NCI-H748 (cell line): ENCODE data around the gene SEMA4D.

Experiments used
- DNase-seq: peaks from one replicate; lab custom pipeline; 2025; ENCODE audit not compliant: unreplicated experiment; lab: John Stamatoyannopoulos, UW

Gene SEMA4D

DNA sequence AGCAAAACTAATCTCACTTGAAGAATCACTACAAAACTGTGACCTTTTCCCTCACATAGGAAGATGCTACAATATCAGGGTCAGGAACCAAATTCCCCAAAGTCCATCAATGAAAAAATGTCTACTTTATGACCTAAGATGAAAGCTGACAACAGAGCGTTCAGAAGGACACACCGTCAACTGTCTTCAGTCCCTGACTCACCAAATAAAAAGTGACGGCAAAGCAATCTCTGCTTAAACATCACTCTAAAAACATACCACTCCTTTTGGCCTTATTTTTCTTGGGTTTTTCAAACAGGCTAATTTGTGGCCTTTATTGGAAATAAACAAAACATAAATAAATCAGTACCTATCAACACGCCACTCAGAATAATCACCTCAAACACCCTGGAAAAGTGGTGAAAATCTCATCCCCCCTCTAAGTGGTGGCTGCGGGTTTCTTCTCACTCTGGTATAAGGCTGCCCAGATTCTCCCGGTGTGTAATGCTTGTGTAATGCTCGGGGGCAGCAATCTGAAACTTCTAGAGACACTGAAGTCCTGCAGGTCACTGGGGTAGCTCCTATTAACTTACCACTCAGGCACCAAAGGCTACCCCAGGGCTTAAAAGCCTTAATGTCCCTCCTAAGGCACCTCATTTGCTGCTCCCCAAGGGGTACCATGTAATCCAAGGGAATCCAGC is 29.5 kb downstream of the SEMA4D start:
- no peak for DNase-seq

DNA sequence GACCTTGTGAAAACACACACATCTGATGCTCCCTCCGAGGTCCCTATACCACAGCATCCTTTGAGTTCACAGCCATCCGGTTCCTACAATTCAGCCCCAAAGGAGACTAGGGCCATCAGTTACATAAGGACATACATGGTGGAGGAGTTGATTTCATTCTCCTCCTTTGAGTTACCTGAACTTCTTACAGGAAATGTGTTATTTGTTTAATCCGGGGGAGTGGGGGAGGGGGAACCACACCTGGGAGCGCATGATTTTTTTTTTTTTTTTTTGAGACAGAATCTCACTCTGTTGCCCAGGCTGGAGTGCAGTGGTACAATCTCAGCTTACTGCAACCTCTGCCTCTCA is 30.7 kb downstream of the SEMA4D start:
- DNase-seq, result no peak

DNA sequence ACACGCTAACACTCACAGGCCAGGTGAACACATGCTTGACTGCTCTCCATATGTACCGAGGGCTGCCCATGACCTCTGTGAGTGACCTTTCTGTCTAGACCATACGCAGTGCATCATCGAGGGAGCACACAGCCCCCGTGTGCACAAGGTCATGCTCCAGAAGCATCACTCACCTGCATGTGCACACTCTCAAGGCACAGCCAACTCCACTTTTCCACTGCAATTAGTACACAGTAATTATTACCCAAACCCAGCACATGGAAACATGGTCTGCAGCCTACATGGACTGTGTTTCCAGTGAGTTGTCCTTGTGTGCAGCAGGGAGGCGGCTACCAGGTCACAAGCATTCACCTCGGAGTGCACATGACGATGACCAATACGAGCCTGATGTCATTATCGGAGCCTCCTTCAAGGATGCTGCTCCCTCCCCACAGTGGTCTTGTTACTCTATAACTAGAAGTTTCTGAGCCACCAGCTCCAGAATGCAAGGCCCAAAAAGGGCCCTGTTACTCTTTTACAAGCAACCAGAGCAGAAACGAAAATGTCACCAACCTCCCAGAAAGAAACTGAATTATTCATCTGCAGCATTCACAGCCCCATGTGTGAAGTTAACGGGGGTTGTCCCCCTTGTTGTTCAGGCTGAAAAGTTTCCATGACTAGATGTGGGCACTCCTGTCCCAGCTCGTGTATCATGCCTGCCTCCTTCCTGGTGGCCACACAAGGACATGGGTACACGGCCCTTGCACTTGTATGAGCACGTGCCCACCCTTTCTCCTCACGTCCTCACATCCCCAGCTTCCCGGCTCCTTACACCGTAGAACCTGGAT is 31.2 kb downstream of the SEMA4D start:
- DNase-seq, result no peak

DNA sequence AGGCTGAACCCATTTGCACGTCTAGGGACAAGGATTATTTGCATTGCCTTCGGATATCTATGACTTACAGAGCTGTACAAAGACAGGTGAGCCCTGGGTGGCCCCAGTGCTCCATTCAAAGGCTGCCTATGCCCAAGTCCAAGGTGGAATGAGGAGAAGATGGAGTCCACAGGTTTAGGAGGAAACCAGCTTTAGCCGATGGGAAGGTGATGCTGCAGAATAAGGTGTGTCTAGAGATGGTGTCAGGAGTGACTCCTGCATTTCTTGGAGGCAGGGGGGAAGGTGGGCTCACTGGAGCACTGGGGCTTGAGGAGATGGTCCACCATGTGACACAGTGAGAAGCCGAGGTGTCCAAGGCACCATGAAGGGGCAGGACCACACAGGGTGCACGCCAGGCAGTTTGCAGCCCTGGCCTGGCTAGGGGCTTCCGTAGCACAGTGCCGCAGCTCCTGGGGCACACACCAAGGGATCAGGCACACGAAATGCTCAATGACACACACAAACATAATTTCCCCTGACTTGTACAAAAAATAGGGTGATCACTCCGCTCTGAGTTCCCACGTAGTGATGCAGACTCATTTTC is 32.1 kb downstream of the SEMA4D start:
- DNase-seq, result no peak

DNA sequence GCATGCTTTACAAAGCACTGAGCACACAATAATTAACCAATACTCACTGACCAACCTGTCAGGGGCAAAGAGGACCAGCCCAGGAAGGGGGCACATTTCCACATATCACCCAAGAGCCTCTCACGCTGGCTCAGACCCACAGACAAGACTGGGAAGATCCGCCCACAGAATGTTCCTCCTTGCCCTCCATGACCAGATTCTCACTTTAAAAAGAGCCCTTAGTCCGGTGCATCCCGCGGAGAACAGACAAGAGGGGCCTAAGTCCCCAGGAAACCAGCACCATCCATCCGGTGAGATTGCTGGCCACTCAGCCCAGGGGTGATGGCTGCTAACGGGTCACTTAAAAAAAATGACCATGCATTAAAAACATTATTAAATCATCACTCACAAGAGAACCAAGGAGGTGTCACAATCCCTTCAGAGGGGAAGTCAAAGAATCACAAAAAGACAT is 32.9 kb downstream of the SEMA4D start:
- DNase-seq, result no peak

DNA sequence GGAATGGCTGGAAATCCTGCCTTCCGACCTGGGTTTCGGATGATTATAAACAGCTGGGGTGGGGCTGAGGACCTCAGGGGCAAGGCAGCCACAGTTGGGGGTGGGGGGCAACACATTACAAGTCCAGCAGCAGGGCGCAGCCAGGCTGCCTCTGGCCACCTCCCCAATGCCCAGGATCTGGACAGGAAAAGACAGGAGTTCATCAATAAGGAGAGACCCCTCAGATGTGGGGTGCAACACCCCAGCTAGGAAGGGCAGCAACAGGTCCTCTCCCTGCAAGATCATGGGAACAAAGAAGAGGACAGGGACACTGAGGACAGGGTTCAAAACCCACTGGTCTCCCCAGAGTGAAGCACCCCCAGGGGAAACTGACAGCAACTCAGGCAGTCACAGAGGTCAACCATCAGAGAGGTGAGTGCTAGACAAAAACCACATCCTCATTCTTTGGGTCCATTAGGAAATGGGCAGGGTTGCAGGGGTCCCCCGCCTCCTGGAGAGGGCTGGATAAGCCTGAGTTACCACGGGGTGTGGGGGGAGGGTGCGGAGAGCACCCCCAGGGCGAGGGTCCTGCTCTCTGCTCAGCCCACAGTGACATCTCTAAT is 33.5 kb downstream of the SEMA4D start:
- DNase-seq, result no peak

DNA sequence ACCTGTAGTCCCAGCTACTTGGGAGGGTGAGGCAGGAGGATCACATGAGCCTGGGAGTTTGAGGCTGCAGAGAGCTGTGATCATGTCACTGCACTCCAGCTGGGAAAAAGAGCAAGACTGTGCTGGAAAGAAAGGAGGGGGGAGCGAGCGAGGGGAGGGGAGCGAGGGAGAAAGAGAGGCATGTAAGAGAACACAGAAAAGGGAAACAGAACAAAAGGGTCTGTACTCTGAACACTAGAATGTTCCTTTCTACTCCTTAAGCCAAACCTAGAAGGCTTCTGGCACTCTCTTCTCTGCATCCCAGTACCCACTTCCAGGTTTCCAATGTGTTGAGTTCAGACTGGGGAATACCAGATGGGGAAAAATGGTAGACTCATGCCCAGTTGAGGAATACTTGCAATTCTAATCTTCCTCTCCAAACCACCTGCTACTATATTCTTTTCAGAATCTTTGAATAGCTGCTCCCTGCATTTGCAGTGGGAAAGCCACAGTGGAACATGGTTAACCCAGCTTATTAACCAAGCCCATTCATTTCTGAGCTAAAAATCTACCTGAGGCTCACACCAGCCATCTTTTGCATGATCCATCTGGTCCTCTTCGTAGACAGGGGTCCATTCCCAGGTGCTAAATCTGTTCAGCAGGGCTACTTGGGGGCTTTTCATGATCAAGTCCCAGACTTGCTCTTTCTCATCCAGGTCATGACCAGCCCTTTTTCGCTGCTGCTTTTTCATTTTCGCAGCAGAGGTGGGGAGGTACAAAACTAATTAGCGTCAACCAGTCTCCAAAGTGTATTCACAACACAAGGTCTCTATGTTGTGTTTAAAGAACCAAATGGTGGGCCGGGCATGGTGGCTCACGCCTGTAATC is 34.9 kb downstream of the SEMA4D start:
- DNase-seq, result no peak

DNA sequence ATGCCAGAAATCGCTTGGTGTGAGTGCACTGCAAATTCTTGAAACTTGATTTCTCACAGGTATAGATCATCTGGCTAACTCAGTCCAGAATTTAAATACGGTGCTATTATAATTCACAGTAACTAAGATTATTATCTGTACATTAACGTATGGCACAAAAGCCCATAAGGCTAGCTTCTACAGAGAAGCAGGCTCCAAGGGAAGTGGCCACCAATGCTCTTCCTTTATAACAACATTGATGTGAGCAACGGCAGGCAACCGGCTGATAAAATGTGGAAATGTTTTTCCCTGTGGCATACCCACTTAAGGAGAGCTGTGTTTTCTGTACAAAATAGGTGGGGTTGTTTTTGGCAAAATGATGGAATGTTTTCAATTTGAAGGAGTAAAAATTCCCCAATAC is 35.7 kb downstream of the SEMA4D start:
- no peak for DNase-seq

DNA sequence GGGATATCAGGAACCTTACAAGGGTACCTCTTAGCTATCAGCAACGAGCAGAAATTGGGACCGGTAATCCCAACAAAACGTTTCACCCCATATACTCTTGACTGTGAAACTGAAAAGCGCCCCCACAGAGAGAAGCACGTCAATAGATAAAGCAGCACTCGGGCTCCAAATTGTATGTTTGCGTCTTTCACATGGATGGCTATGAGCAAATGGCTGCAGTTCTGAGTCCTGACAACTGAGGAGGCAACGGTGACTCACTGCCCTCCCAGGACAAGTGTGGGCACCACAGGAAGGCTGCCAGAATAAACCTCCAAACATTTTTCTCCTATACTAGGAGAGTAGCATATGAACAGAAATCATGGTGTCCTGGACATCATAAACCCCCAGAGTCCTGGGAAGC is 36.6 kb downstream of the SEMA4D start:
- no peak for DNase-seq

DNA sequence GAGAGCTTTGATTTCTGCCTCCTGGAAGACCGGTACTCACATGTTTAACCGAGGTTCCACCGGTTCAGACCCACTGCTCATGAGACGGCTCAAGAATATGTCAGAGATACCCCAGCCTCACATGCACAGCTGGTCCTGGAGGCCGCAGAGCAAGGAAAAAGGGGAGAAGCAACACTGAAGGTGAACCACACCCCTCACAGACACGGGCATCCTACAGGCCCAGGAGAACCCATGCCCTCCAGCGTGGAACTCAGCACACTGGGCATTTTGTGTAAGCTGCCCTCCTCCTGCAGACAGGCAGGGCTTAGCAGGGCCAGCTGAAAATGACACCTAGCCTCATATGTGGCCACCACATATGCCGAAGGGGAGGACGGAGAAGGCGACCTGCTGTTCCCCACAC is 37.4 kb downstream of the SEMA4D start:
- no peak for DNase-seq

DNA sequence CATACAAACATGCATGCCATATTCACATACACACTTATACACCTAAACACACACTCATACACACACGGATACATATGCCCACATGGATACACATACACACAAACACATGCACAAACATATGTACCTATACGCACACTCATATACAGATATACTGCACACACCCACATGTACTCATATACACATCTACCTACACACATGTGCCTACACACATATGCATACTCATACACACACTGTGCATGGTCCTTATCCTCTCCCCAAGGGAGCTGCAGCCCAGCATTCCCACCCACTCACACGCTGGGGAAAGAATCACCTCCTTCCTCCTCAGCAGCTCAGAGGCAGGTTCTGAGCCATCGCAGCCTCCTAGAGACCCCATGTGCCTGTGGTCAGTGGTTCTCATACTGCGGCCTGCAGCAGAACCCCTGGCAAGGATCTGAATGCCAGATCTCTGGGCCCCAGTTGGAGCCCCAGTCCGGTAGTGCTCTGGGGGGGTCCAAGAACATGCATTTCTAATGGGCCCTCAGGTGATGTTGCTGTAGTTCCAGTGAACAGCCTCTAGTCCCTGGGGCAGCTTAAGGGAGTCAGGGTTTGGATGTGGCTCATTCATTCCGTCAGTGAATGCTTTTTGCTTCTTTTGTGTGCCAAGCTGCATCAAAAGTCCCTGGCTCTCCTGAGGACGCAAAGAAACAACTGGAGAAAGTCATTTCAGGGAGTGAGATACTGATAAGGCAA is 39.0 kb downstream of the SEMA4D start:
- no peak for DNase-seq

DNA sequence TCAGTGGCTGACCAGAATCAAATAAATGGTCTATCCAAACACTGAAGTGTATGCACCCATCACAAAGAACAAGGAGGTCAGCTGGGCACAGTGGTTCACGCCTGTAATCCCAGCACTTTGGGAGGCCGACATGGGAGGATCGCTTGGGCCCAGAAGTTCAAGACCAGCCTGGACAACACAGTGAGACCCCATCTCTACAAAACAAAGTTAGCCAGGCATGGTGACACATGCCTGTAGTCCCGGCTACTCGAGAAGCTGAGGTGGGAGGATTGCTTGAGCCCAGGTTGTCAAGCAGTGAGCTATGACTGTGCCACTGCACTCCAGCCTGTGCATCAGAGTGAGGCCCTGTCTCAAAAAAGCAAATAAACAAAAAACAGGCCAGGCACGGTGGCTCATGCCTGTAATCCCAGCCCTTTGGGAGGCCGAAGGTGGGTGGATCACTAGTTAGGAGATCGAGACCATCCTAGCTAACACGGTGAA is 40.5 kb downstream of the SEMA4D start:
- no peak for DNase-seq

DNA sequence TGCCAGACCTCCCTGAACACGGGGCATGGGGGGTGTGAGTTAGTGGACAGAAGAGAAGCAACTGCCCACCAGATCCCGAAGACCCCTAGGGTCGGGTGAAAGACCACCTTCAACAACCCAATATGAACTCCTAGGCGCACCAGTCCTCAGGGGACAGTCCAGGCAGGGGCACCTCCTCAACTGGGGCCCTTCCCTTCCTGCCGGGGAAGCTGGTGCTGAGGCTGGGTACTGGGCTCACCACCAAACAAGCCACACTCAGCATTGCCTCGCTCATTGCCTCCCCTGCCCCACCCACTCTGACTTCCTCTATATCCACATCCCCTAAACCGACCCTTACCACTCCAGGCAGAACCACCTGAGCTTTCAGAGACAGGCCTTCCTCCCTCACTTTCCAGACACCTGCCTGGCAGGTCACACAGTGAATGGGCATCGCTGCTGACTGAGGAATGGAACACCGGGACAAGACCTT is 42.5 kb downstream of the SEMA4D start:
- DNase-seq, result no peak

DNA sequence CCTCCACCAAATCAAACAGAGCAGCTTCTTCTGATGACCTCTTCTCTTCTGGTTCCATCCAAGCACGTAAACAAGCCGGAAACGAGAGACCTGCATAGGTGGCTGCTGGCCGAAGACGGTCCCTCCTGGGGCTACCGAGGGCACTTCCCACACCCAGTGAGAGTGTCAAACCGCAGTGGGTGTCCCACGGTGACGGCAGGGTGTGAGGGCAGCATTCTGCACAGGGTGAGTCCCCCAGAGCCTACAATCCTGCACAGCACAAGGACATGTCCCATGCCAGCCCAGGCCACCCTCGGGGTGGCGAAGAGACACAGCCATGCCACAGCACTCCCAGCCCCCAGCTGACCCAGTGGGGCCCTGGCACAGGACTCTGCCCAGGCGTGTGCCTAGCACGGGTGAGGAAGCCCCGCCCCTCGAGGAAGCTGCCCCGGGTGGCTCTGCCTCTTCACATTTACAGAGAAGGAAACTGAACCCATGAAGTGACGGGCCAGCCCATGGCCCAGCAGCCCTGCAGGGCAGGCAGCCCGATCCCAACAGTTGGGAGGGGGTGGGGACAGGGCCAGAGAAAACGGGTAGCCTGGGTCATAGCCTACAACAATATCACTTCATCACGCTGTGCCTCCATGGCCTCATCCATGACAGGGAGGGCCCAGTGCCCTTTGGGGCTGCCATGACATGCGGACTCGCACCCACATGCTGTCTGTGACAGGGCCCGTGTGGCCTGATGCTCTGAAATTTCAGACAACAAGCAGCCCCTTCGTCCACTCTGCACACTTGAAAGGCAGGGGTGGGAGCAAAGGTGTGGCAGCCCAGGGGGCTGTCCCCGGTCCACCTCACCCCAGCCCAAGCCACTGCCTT is 43.2 kb downstream of the SEMA4D start:
- DNase-seq, result no peak

DNA sequence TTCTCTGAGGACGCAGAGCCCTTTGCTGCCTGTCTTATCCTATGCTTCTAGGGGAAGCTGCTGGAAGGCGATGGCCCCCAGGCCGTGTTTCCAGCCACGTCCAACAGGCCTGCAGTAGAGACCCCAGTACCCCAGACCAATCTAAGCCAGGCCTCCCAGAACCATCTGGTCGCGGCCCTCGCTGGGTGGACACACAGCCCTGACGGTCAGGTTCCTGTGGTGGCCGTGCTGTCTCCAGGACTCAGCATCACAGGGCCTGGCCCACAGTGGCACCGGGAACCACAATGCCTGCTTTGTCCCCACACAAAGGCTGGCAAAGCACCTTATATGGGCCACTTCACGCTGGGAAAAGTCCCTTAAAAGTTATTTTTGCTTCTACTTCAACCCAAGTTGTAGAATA is 44.5 kb downstream of the SEMA4D start:
- DNase-seq, result no peak

DNA sequence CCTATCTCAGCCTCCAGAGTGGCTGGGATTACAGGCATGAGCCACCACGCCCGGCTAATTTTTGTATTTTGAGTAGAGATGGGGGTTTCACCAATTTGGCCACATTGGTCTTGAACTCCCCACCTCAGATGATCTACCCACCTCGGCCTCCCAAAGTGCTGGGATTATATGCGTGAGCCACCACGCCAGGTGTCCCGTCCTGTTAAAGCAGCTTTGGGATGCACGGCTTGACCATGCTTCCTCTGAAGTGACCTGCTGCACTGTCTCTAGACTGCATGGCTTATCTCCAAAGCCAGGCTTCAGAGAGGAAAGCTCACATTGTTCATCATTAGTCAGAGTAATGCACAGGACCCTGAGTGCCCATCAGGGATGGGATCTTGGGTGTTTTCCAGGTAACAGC is 45.4 kb downstream of the SEMA4D start:
- DNase-seq, result no peak

DNA sequence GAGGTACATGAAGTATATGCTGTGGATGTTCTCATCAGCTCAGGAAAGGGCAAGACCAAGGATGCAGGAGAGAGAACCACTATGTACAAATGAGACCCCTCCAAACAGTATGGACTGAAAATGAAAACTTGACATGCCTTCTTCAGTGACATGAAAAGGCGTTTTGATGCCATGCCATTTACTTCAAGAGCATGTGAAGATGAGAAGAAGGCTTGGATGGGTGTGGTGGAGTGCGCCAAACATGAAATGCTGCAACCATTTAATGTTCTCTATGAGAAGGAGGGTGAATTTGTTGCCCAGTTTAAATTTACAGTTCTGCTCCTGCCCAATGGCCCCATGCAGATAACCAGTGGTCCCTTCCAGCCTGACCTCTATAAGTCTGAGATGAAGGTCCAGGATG is 47.7 kb downstream of the SEMA4D start:
- no peak for DNase-seq

DNA sequence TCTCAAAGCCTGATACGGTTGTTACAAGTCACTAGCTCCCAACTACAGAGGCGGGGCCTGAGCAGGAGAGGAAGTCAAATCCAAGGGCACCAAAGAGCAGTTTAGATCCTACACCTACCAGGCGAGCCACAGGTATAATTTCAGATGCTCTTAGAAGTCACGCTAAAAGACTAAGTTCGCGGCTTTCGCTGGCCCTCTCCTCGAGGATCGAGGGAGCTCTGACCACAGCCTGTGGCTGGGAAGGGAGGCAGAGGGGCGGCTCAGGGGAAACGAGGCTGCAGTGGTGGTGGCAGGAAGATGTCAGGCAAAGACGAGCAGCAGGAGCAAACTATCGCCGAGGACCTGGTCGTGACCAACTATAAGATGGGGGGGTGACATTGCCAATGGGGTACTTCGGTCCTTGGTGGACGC is 48.6 kb downstream of the SEMA4D start:
- no peak for DNase-seq

DNA sequence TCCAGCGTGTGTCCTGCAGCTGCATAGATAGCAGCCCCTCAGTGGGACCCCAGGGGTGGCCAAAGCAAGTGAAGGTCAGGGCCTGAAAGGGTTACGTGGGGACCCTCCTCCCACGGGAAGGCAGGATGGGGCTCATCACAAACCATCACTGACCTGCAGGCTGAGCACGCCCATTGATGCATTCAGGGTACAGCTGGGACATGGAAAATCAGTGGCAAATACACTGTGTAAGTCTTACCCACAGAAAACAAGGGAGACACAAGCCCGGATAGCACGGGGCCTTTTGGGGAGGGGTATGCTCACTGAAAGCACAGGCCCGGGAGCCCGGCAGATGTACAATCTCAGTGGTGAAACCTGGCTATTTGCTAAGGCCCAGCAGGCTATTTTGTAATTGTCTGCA is 49.1 kb downstream of the SEMA4D start:
- no peak for DNase-seq
